Measurements from ENCODE around the gene MYMK. TPM values are rescaled to one million over a fixed set of nuclear protein-coding genes. Genes with fewer than 3 reads are reported as not detected.
"Not testable (repeated sequence)": the region's sequence is repeated elsewhere in the genome, so short reads cannot be mapped to it uniquely, and the experiment has no call there.

Gene MYMK, protein sequence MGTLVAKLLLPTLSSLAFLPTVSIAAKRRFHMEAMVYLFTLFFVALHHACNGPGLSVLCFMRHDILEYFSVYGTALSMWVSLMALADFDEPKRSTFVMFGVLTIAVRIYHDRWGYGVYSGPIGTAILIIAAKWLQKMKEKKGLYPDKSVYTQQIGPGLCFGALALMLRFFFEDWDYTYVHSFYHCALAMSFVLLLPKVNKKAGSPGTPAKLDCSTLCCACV
- not detected for polyA plus RNA-seq (ENCODE audit: insufficient read length in 3 of 3)
- long read RNA-seq, donor 1, result 0 reads
- long read RNA-seq, donor 2, result 0 reads
- long read RNA-seq, donor 3, result 0 reads
- long read RNA-seq, donor 4, result 0 reads
- long read RNA-seq, donor 5, result 0 reads
- long read RNA-seq, donor 6, result 0 reads
- long read RNA-seq, donor 7, result 0 reads
- long read RNA-seq, donor 8, result 0 reads
- long read RNA-seq, donor 9, result 0 reads
- long read RNA-seq, donor 10, result 0 reads
- long read RNA-seq, donor 11, result 0 reads
- long read RNA-seq, donor 12, result 0 reads
- long read RNA-seq, donor 13, result 0 reads
- long read RNA-seq, donor 14, result 0 reads
- long read RNA-seq, donor 15, partial matches to known transcripts, result 0 of 1 reads
- long read RNA-seq, donor 15, other reads (novel, unspliced or antisense), result 0 of 1 reads
- long read RNA-seq, donor 16, result 0 reads

- DNase-seq, result no peak
Measured at GRCh38 chr9:133524679-133525228, at the start of gene MYMK. TSS of gene MYMK (minus strand) at chr9:133524959. CDS start at chr9:133524844, 115 bp downstream.

GRCh38 chr9:133573791-133574515, 49.2 kb upstream of the MYMK start:
- no peak for DNase-seq

GRCh38 chr9:133572821-133573361, 48.1 kb upstream of the MYMK start:
- no peak for DNase-seq

DNA sequence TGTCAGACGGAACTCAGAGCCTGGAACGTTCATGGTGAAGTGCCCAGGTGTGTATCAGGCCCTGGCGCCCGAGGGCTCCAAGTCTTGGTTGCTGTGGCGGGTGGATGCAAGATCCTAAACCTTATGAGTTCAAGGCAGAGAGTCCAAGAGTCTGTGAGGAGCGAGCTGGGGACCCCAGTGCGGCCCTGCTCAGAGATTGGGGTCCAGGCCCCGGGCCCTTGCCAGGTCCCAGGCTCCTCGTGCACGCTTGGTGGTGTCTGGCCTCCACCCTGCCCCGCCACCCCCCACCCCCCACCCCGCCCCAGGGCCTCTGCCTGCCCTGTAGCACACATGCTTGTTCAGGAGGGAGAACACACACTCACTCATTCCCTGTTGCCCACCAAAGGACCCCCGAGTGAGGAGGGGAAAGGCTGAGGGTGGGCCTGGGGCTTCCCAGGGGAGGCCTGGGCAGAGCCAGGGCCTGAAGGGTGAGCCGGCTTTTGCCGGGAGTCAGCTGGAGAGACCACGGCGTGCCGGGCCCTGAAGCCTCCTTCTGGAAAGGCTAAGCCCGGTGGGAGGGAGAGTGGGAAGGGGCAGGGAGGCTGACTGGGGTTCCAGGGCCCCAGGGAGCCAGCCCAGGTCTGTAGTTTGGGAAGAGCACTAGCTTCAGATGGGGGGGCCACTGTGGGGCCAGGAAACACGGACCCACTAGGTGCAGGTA, 47.3 kb upstream of the MYMK start:
- no peak for DNase-seq

- no peak for DNase-seq
Measured at GRCh38 chr9:133571391-133571890, 46.7 kb upstream of the MYMK start.

DNA sequence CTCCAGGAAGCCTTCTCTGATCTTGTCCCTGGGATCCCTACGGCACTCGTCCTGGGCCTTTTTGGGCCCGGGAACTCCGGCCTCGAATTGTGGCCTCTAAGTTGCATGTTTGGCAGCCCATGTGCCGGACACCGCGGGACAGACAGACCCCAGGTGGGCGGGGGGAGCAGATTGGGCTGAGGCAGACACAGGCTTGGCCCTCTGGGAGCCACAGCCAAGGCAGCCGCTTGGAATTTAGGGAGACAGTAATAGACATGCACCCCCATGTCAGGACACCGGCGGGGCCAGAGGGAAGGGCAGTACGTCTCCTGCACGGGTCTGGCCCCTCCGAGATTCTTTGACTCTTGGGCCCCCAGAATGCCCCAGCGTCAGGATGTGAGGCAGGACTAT, 45.9 kb upstream of the MYMK start:
- no peak for DNase-seq

GRCh38 chr9:133569891-133570690, 45.3 kb upstream of the MYMK start:
- no peak for DNase-seq

- no peak for DNase-seq
Measured at GRCh38 chr9:133569121-133569785, 44.5 kb upstream of the MYMK start.

DNA sequence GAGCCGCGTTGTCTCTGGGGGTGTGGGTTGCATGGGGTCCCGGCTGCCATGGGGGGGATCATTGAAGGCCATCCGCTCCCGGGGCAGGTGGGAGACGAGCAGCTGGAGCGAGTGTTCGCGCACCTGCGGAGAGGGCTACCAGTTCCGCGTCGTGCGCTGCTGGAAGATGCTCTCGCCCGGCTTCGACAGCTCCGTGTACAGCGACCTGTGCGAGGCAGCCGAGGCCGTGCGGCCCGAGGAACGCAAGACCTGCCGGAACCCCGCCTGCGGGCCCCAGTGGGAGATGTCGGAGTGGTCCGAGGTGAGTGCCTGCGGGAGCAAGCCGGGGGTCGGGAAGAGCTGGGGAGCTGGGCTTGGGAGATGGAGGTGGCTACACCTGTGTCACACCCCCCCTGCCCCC, 43.4 kb upstream of the MYMK start:
- DNase-seq, result no peak

GRCh38 chr9:133566817-133567216, 42.1 kb upstream of the MYMK start:
- no peak for DNase-seq

DNA sequence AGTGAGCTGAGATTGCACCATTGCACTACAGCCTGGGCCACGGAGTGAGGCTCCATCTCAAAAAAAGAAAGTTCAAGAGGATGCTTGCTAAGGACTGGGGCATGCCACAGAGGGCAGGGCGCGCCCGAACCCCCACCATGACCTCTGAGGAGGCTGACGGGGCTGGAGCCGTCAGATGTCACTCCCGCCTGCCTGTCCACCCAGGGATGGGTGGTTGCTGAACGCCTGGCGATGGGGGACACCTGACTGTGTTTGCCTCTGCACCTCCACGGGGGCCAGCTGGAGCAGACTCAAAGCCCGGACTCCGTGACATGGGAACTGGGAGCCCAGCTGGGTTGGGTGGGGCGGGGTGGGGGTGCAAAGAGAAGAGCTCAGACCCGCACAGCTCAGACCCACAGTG, 41.6 kb upstream of the MYMK start:
- no peak for DNase-seq

GRCh38 chr9:133564451-133565116, 39.8 kb upstream of the MYMK start:
- DNase-seq, result no peak

DNA sequence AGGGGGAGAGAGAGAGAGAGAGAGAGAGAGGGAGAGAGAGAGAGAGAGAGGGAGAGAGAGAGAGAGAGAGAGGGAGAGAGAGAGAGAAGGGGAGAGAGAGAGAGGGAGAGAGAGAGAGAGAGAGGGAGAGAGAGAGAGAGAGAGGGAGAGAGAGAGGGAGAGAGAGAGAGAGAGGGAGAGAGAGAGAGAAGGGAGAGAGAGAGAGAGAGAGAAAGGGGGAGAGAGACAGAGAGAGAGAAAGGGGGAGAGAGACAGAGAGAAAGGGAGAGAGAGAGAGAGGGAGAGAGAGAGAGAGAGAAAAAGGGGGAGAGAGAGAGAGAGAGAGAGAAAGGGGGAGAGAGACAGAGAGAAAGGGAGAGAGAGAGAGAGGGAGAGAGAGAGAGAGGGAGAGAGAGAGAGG, 39.1 kb upstream of the MYMK start:
- not testable (repeated sequence) for DNase-seq

- no peak for DNase-seq
Measured at GRCh38 chr9:133563291-133563796, 38.6 kb upstream of the MYMK start.

DNA sequence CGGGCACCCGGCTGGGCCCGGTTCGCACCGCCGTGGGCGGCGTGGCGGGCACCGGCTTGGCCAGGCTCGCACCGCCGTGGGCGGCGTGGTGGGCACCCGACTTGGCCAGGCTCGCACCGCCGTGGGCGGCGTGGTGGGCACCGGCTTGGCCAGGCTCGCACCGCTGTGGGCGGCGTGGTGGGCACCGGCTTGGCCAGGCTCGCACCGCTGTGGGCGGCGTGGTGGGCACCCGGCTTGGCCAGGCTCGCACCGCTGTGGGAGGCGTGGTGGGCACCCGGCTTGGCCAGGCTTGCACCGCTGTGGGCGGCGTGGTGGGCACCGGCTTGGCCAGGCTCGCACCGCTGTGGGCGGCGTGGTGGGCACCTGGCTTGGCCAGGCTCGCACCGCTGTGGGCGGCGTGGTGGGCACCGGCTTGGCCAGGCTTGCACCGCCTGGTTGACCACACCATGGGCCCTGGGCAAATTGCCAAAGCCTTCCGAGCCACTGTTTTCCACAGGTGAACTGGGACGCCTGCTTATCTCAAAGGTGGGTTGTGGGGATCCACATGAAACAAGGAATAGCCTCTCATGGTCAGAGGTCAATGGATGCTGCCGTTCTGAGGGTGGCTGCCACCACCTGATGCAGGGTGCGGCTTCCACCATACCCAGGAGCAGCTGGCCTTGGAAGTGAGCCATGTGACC, 38.0 kb upstream of the MYMK start:
- DNase-seq, result no peak

GRCh38 chr9:133561976-133562554, 37.3 kb upstream of the MYMK start:
- no peak for DNase-seq

DNA sequence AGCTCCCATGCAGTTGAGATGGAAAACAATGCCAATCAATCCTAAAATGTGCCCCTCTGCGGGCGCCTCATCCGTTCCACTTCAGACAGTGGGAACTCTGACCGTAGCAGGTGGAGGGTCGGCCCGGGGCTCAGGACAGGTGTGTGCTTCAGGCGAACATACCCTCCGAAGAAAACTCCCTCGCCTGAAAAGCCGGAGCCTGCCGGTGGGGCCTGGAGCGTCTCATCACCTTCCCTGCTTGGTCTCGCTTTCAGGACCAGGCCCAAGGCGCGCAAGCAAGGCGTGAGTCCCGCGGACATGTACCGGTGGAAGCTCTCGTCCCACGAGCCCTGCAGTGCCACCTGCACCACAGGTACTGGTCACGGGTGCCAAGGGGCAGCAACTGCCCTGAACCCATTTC, 36.2 kb upstream of the MYMK start:
- DNase-seq, result no peak

DNA sequence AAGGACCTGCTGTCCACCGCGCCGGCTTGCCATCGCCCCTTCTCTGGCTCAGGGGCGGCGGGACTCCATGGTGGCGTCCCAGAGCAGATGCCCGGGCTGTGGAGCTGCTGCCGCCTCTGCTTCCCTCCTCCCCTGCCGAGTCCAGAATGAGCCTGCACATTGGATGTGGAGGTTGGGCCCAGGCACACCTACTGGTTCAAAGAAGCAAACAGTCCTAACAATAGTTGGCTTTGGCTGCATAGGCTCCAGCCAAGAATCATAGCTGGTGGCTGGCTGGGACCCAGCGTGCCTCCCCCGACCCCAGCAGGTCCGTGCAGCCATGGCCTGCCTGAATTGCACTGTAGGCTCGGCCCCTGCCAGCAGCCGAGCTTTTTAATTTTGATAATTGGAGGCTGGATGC, 35.6 kb upstream of the MYMK start:
- DNase-seq, result no peak
